Measurements from ENCODE around the gene LRP1. TPM values are rescaled to one million over a fixed set of nuclear protein-coding genes. Genes with fewer than 3 reads are reported as not detected.

LRP1 gene
- total RNA-seq, 1 donor from 2014 or later = 369 TPM

GRCh38 chr12:57175428-57176138 lies 47.3 kb downstream of the LRP1 start:
- no peaks in the 10 kb centered on the region for H3K9me3 ChIP-seq (ENCODE audit: insufficient read depth, low read depth, low read length)
- FAIRE-seq (no peak), DNase-seq (ENCODE audit: low read depth) (peak; percentile 49)
- no peak overlapping the region for H3K4me3 Mint-ChIP-seq (ENCODE audit: unreplicated experiment)
- peaks cover 43% of the 10 kb centered on the region for H3K36me3 Mint-ChIP-seq (ENCODE audit: low read depth, unreplicated experiment)
- H3K4me3 ChIP-seq (ENCODE audit: insufficient read depth, low read depth, low read length) = no peak overlapping the region
- H3K4me1 Mint-ChIP-seq (ENCODE audit: low read depth, unreplicated experiment) = peaks cover 16% of the 10 kb centered on the region
- H3K4me2 ChIP-seq (ENCODE audit: low read length) = no peak overlapping the region
- H3K9me3 Mint-ChIP-seq (ENCODE audit: unreplicated experiment) = no peaks in the 10 kb centered on the region
- H3K27me3 ChIP-seq (ENCODE audit: insufficient read depth, low read length) = no peaks in the 10 kb centered on the region
- H3K27ac ChIP-seq (ENCODE audit: low read depth, low read length) = no peak overlapping the region
- no peaks in the 10 kb centered on the region for H3K79me2 ChIP-seq (ENCODE audit: insufficient read depth, low read length)
- peaks cover 32% of the 10 kb centered on the region for H3K36me3 ChIP-seq (ENCODE audit: insufficient read depth, low read length)
- no peak overlapping the region for H3K9ac ChIP-seq (ENCODE audit: low read length)
- TF ChIP-seq EZH2 (IDR thresholded peaks at IDR 0.05; ENCODE audit: insufficient read depth, low read length) (no peak), CTCF (IDR thresholded peaks at IDR 0.05; ENCODE audit: insufficient read depth, low read depth, low read length) (peak; percentile 66)
- H3K27me3 Mint-ChIP-seq (ENCODE audit: low read depth, unreplicated experiment) = no peaks in the 10 kb centered on the region
- H3K4me1 ChIP-seq (ENCODE audit: insufficient read depth, low read length) = peaks cover 3% of the 10 kb centered on the region
- peaks cover 76% of the 10 kb centered on the region for H4K20me1 ChIP-seq (ENCODE audit: insufficient read depth, low read length)
- H3K27ac Mint-ChIP-seq (ENCODE audit: unreplicated experiment) = no peak overlapping the region
- no peak overlapping the region for H2AFZ ChIP-seq (ENCODE audit: low read depth, low read length)

GRCh38 chr12:57176139-57176477 lies 47.8 kb downstream of the LRP1 start:
- Mint-ChIP-seq H3K36me3 (ENCODE audit: low read depth, unreplicated experiment) (peaks cover 39% of the 10 kb centered on the region), H3K27ac (ENCODE audit: unreplicated experiment) (no peak overlapping the region), H3K9me3 (ENCODE audit: unreplicated experiment) (no peaks in the 10 kb centered on the region), H3K27me3 (ENCODE audit: low read depth, unreplicated experiment) (no peaks in the 10 kb centered on the region), H3K4me3 (ENCODE audit: unreplicated experiment) (peak overlapping the region; percentile 40), H3K4me1 (ENCODE audit: low read depth, unreplicated experiment) (peaks cover 12% of the 10 kb centered on the region)
- no peak for TF ChIP-seq EZH2 (IDR thresholded peaks at IDR 0.05; ENCODE audit: insufficient read depth, low read length)
- no peak for TF ChIP-seq CTCF (IDR thresholded peaks at IDR 0.05; ENCODE audit: insufficient read depth, low read depth, low read length)
- no peak overlapping the region for H3K4me2 ChIP-seq (ENCODE audit: low read length)
- peaks cover 30% of the 10 kb centered on the region for H3K36me3 ChIP-seq (ENCODE audit: insufficient read depth, low read length)
- H3K79me2 ChIP-seq (ENCODE audit: insufficient read depth, low read length) = no peaks in the 10 kb centered on the region
- no peaks in the 10 kb centered on the region for H3K27me3 ChIP-seq (ENCODE audit: insufficient read depth, low read length)
- no peak overlapping the region for H3K9ac ChIP-seq (ENCODE audit: low read length)
- H4K20me1 ChIP-seq (ENCODE audit: insufficient read depth, low read length) = peaks cover 76% of the 10 kb centered on the region
- DNase-seq (ENCODE audit: low read depth) (no peak), FAIRE-seq (no peak)
- H3K4me3 ChIP-seq (ENCODE audit: insufficient read depth, low read depth, low read length) = no peak overlapping the region
- H3K4me1 ChIP-seq (ENCODE audit: insufficient read depth, low read length) = peaks cover 2% of the 10 kb centered on the region
- H2AFZ ChIP-seq (ENCODE audit: low read depth, low read length) = no peak overlapping the region
- no peaks in the 10 kb centered on the region for H3K9me3 ChIP-seq (ENCODE audit: insufficient read depth, low read depth, low read length)
- no peak overlapping the region for H3K27ac ChIP-seq (ENCODE audit: low read depth, low read length)

- Mint-ChIP-seq H3K27me3 (ENCODE audit: low read depth, unreplicated experiment) (no peaks in the 10 kb centered on the region), H3K36me3 (ENCODE audit: low read depth, unreplicated experiment) (peaks cover 41% of the 10 kb centered on the region), H3K27ac (ENCODE audit: unreplicated experiment) (no peak overlapping the region), H3K4me1 (ENCODE audit: low read depth, unreplicated experiment) (peaks cover 6% of the 10 kb centered on the region), H3K4me3 (ENCODE audit: unreplicated experiment) (no peak overlapping the region), H3K9me3 (ENCODE audit: unreplicated experiment) (no peaks in the 10 kb centered on the region)
- FAIRE-seq = no peak
- Histone ChIP-seq H3K4me3 (ENCODE audit: insufficient read depth, low read depth, low read length) (no peak overlapping the region), H3K27me3 (ENCODE audit: insufficient read depth, low read length) (no peaks in the 10 kb centered on the region), H3K79me2 (ENCODE audit: insufficient read depth, low read length) (no peaks in the 10 kb centered on the region), H2AFZ (ENCODE audit: low read depth, low read length) (no peak overlapping the region), H3K4me2 (ENCODE audit: low read length) (no peak overlapping the region), H3K4me1 (ENCODE audit: insufficient read depth, low read length) (no peaks in the 10 kb centered on the region), H3K36me3 (ENCODE audit: insufficient read depth, low read length) (peaks cover 30% of the 10 kb centered on the region), H3K9me3 (ENCODE audit: insufficient read depth, low read depth, low read length) (no peaks in the 10 kb centered on the region), H3K9ac (ENCODE audit: low read length) (no peak overlapping the region), H4K20me1 (ENCODE audit: insufficient read depth, low read length) (peaks cover 76% of the 10 kb centered on the region), H3K27ac (ENCODE audit: low read depth, low read length) (no peak overlapping the region)
- no peak for DNase-seq (ENCODE audit: low read depth)
- TF ChIP-seq EZH2 (IDR thresholded peaks at IDR 0.05; ENCODE audit: insufficient read depth, low read length) = no peak
- TF ChIP-seq CTCF (IDR thresholded peaks at IDR 0.05; ENCODE audit: insufficient read depth, low read depth, low read length) = no peak
These were observed 48.6 kb downstream of the LRP1 start for GRCh38 chr12:57176846-57177245.

Data from astrocyte (in vitro differentiated cells and primary cell).